GM18873 (cell line): ENCODE results near the gene LARP1.
"Not testable (repeated sequence)": the region's sequence is repeated elsewhere in the genome, so short reads cannot be mapped to it uniquely, and the experiment has no call there.

Source experiments
- ATAC-seq: cut with Tn5 transposase; IDR thresholded peaks from one replicate; pipeline ENCODE4 v1.9.1; 2021; ENCODE audit warnings: mild to moderate bottlenecking, moderate library complexity, moderate number of reproducible peaks; ENCODE audit not compliant: unreplicated experiment, low FRiP score

LARP1 gene

DNA sequence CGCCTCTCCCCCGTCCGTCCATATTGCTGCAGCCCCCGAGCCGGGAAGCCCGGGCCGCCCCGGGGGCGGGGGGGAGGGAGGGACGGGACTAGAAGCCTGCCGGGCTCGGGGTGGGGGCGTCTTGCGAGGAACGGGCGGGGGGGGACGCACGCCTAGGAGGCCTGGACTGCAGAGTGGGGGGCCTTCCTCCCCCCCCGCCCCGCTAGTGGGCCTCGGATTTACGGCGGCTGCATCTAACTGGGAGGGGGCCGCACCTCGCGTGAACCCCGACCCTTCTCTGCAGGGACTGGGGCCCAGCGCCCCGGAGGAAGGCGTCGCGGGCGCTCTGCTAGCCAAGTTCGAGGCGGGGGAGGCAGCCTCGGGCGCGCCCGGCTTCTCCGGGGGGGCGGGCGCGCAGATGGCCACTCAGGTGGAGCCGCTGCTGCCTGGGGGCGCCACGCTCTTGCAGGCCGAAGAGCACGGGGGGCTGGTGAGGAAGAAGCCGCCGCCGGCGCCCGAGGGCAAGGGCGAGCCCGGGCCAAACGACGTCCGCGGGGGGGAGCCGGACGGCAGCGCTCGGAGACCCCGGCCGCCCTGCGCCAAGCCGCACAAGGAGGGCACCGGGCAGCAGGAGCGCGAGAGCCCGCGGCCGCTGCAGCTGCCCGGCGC is at the start of gene LARP1:
Gene LARP1 (plus strand): TSS at position 17 of the 648 bp plus-strand sequence. CDS start 381 bp downstream, at position 398.
- no peak for ATAC-seq

DNA sequence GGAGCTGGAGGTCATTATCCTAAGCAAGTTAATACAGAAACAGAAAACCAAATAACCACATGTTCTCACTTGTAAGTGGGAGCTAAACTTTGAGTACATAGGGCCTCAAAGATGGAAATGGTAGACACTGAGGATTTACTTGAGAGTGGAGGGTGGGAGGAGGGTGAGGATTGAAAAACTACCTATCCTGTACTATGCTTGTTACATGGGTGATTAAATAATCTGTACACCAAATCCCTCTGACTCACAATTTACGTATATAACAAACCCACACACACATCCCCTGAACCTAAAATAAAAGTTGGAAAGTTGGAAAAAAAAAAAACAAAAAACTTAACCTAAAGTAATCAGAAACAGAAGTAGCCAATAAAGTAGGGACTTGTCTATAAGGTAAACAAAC is 48.8 kb upstream of the LARP1 start:
- no peak for ATAC-seq

DNA sequence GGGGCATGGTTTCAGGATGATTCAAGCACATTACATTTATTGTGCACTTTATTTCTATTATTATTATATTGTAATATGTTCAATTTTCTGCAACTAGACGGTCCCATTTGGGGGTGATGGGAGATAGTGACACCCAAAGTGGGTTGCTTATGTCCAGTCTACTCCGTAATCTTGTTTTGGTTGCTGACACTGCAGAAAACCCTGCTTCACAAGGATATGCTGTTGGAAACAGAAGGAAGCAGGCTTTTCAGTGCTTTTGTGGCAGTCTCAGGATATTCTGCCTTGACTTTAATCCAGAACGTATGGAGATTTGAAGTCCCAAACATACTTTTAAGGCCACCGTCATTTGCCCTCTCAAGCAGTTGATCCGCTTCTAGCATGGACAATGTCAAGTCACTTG is 47.5 kb upstream of the LARP1 start:
- no peak for ATAC-seq

DNA sequence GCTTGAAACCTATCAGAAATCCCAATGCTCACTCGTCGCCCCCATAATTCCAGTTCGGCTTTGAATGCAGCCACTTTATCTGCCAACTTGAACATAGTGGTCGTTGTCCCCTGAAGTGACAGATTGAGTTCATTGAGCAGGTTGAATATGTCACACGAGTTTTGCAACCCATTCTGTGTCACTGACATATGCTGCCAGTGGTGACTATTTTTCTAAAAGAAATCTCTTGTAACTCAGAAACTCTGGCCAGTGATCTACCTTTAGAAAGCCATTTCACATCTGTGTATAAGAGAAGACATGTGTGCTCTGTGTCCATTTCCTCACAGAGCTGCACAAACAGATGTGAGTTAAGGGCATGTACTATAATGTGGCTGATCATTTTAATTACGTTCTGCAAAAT is 47.0 kb upstream of the LARP1 start:
- ATAC-seq = no peak

DNA sequence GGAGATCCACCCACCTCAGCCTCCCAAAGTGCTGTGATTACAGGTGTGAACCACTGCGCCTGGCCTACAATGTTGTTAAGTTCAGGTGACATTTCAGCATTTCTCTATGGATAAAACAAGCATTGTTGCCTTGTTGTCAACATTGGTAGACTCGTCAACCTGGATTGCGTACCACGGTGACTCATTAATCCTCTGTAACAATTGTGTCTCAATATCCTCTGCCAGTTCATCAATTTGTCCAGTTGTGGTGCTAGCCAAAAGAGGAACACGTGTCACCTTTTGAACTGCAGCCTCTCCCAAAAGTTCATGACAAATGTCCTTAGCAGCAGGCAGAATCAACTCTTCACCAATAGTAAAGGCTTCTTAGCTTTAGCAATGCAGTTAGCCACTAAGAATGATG is 46.3 kb upstream of the LARP1 start:
- no peak for ATAC-seq

DNA sequence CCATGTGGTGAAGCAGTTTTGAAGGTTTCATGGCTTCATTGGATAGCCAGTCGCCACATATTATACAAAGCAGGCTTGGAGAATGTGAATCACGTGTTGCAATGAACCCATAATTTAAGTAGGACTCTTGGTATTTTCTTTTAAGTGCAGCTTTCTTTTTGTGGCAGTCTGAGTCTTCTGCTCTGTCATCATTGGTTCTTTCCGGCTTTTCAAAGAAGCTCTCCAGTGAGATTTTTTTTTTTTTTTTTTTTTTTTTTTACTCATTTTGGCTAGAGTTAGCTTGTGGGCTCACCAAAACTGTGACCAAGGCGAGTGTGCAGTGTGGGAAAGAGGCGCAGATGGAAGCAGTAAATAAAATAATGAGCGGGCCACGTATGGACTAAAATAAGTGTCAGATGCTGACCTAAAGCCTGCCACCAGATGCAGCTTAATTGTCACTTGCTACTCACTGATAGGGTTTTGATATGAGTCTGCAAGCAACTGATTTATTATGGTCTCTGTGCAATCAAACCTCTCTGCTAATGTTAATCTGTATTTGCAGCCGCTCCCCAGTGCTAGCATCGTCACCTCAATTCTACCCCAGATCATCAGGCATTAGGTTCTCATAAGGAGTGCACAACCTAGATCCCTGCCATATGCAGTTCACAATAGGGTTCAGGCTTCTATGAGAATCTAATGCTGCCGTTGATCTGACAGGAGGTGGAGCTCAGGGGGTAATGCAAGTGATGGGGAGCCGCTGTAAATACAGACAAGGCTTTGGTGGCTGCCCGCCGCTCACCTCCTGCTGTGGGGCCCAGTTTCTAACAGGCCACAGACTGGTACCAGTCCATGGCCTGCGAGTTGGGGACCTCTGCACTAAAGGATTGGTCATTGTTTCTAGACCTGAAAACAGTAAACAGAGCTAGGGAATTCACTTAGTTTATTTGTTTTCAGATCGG is 45.5 kb upstream of the LARP1 start:
- ATAC-seq = no peak

DNA sequence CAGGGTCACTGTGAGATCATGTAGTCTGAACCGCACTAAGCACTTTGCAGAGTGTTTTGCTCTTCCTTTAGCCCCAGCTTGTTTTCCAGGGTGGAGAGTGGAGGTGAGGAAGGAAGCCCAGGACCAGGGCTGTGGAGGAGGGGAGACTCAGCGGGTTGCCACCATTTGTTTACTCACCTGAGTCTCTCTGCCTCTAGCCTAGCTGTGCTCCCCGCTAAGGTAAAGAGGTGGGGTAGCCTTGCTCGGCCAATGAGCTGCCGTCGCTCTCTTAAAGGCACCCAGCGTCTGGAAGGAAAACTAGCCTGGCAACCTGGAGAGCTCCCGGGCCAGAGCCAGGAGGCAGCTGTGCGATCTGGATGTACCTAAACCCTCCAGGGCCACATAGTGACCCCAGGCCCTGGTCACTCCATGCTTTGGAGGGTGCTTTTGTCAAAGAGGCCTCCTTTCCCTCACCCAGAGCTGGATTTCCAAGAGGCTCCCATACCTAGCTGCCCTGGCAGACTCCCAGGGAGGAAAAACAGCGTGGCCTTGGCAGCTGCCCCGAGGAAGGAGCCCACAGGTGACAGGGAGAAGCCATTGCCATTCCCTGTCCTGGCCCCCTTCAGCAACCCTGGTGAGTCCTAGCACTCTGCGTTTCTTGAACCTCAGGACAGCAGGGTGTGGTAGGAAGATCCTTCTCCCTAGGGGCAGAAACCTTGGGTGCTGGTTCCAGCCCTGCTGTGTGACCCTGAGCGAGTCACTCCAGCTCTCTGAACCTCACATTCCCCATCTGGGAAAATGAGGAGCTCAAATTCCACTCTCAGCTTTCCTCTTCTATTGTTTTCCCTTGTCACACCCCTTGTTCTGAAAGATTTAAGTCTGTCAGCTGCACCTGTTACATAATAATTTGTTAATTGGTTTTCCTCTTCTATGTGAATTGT is 42.4 kb upstream of the LARP1 start:
- no peak for ATAC-seq

DNA sequence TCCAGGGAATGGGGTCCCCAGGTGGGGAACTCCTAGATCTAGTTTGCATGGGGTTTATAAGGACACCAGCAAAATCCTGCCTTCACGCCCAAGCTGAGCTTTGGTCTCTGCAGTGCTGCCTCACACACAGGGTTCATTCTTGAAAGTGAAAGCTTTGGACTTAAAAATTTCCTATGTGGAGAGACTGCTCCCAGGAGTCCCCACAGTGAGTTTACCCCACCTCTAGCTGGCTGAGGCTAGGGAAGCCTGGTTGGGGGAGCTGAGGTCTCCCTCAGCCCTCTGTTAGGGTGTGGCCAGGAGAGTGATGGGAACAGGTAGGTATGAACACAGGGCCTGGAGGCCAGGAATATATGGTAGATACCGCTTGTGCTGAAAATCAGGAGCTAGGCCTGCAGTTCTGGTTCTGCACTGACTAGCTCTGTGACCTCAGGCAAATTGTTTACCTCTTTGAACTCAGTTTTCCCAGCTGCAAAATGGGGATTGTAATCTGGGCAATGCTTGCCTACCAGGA is 41.5 kb upstream of the LARP1 start:
- ATAC-seq = no peak

DNA sequence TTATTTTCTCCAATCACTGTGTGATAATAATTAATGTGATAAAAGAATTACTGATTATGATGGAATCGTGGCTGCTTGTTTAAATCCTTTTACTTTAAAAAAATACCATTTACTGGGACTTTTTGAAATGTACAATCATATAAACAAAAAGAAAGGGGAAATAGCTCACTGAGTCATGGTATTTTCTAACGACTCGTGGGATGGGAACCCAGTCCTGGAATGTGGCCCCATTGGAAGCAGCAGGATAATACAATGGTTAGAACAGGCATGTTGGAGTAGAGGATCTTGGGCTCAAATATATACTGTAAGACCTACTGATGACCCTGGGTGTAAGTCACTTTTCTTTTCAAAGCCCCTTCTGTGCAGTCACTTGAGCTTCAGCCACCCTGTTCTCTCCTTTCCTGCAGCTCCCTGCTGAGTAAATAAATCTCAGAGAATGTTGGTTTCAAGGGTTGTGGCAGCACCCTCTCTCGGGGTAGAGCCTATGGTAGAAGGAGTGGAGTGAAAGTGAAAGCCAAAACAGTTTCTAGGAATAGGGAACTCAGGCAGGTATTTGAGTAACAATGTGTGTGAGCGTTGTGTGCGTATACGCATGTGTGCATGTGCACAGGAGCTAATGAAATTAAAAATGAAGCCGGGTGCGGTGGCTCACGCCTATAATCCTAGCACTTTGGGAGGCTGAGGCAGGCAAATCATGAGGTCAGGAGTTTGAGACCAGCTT is 40.8 kb upstream of the LARP1 start:
- ATAC-seq = peak; percentile 61

DNA sequence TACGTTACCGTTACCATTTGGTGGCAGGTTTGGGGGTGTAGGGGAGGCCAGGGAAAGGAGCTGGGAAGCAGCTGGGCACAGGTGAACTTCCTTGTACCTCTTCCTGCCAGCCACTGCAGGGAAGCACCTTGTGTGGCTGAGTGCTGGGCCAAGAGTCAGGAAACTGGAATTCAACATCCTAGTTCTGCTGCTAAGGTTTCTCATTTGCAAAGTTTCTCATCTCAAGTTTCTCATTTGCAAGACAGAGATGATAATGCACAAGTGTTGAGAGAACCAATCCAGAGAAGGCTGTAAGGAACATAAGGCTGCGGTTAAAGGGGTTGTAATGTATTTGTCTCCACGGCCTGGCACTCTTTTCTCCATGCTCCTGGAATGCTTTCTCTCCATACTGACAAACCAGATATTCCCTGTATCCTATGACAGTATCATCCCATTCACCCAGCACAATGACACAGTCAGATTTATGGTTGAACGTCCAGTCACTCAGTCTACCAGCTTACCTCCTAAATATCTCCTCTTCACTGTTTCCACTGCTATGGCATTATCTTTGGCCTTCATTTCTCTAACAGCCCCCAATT is 33.6 kb upstream of the LARP1 start:
- no peak for ATAC-seq

DNA sequence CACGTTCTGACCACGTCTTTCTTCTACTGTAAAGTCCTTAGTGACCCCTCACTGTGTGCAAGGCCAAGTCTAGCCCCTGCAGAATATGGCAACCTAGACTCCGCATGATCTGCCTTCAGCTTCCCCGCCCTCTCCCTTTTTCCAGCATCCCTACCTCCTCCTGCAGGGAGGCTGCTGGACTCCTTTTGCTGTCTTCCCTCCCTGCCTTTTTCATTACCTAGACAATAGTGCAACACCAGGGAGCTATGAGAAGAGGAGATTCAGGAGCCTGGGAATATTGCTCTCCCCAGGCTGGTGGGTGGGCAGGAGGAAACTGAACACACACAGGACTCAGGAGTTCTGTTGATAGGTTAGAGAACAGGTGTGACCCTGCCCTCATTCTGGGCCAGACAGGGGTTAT is 33.1 kb upstream of the LARP1 start:
- no peak for ATAC-seq

DNA sequence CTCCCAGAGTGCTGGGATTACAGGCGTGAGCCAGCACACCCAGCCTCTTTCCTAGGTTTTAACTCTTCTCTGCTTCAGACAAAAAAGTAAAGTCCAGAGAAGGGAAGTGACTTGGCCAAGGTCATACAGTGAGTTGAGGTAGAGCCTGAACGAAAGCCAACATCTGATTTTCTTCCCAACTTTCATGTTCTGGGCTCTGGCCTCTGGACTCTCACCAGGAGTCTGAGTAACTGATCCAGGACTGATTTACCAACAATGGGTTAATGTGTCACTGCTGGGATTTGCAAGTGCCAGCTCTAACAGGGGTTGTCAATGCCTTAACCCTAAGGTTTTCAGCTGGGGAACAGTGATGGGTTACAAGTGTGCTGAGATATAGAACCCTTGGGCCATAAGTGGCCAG is 32.2 kb upstream of the LARP1 start:
- no peak for ATAC-seq

DNA sequence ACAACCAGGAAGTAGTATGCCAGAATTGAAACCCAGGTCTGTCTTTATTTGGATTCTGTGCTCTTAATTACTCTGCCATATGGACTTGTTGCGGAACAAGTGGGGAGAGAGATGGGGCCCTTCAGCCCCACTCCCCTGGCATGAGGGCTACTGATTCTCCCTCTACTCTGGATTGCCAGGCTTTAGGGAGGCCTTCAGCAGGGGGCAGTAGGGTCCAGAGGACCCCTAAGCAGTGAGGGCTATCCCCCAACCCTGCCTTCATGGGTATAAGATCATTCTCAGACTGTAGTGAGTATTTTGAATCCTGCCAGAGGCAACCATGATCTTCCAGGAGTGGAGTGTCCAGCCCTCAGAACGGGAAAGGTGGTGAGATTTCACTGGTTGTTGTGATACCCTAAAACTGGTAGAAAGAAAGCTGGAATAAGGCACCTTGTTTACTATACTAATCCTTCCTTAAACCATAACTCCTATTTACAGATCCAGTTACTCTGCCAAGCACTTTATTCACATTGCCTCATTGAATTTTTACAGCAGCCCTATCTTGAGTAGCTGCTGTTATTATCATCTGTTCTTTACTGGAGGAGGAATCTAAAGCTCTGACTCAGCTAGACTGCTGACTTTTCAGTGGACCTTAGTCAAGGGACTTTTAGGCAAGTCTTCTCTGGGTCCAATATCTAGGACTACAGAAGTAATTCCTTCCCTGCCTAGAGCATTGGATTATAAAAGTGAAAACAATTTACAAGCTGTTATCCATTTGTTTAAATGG is 31.3 kb upstream of the LARP1 start:
- no peak for ATAC-seq

DNA sequence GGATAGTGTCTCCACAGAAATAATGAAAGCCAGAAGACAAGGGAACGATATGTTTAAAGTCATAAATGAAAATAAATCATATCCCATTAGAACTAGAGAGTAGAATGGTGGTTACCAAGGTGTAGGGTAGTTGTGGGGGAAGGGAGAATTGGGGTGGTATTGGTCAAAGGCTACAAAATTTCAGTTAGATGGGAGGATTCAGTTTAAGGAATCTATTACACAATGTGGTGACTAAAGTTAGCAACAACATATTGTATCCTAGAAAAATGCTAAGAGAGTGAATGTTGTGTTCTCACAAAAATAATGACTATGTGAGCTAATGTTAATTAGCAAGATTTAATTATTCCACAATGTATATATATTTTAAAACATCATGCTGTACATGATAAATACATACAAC is 27.8 kb upstream of the LARP1 start:
- ATAC-seq = no peak

DNA sequence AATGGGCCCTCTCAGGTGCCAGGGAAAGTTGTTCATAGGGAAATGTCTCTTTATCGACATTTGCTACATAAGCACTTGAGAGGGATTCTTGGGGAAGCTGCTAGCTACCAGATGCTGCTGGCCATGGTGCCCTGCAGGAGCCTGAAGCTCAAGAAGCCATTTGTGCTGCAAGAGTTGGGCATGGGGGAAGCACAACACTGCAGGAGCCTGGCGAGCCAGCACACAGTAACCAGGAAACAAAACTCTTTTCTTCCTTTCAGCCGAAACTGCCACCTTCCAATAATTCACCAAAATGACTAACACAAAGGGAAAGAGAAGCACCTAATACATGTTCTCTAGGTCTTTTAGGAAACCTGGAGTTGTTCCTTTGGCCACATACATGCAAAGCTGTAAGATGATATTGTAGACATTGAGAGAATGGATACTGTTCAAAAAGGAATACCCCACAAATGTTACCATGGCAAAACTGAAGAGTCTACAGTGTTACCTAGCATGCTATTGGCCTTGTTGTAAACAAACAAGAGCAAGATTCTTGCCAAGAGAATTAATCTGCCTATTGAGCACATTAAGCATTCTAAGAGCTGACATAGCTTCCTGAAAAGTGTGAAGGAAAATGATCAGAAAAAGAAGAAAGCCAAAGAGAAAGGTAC is 26.1 kb upstream of the LARP1 start:
- no peak for ATAC-seq

DNA sequence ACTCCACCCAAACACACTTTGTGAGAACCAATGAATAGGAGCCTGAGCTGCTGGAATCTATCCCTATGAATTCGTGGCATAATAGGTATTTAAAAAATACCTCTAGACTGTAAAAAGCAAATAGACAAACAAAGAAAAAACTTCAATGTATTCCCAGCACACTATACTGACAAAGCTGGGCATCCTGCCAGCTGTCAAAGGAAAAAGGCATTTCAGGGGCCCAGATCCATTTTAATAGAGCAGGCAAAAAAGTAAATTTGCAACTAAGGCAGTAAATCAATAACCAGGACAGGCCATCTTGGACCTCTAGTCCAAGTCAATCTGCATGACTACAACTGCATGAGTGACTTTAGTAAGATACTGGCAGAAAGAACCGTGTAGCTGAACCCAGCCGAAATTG is 25.6 kb upstream of the LARP1 start:
- ATAC-seq = no peak

DNA sequence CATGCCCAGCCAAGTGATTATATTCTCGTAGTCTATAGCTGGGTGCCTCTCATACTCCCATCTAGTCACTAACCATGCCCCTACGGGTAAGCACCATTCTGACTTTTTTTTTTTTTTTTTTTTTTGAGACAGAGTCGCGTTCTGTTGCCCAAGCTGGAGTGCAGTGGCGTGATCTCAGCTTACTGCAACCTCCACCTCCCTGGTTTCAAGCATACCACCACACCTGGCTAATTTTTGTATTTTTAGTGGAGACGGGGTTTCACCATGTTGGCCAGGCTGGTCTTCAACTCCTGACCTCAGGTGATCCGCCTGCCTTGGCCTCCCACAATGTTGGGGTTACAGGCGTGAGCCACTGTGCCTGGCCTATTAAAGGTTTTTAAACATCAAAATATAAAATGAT is 24.4 kb upstream of the LARP1 start:
- ATAC-seq = not testable (repeated sequence)

DNA sequence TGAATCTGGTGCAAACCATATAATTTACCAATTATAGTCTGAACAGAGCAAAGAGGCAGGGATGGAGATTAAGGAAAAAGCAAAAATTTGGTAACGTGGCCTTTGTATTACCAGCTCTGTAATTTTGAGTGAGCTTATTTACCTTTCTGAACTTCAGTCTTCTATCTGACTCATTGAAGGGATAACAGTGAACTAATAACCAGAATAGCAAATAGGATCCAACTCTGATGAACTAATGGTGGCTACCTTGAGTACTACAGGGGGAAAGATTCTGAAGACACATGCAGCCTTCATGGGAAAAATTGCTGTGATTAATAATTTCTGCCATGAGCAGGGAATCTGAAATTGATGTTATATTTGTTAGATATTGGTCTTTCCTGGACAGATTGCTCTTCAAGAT is 23.0 kb upstream of the LARP1 start:
- ATAC-seq = no peak
